Upper lobe of right lung (tissue), 1 donor: ENCODE measurements around the gene BICD1. TPM values are rescaled to one million over a fixed set of nuclear protein-coding genes. Genes with fewer than 3 reads are reported as not detected.
A peak's percentile ranks its signal among the peaks of the same experiment; 100 is the strongest.

Experiments
- ATAC-seq: fragments of 200-7000 bp; cut with Tn5 transposase; one replicate; pipeline ENCODE4 v1.9.1; 2020; ENCODE audit warnings: mild to moderate bottlenecking, moderate library complexity
- DNase-seq: peaks from one replicate; pipeline ENCODE4 v3.0.0-alpha.2; 2020
- H3K27ac ChIP-seq: fragments of 200-600 bp; one replicate; pipeline ENCODE4 v1.8.0; 2022
- H3K27me3 ChIP-seq: fragments of 200-600 bp; one replicate; pipeline ENCODE4 v1.8.0; 2022; ENCODE audit warnings: mild to moderate bottlenecking
- H3K36me3 ChIP-seq: fragments of 200-600 bp; one replicate; pipeline ENCODE4 v1.8.0; 2022
- H3K4me1 ChIP-seq: fragments of 200-600 bp; one replicate; pipeline ENCODE4 v1.8.0; 2022
- H3K4me3 ChIP-seq: fragments of 200-600 bp; one replicate; pipeline ENCODE4 v1.8.0; 2022; ENCODE audit warnings: mild to moderate bottlenecking
- H3K9me3 ChIP-seq: fragments of 200-600 bp; one replicate; pipeline ENCODE4 v1.8.0; 2022
- CTCF ChIP-seq: fragments of 200-600 bp; IDR thresholded peaks from one replicate; pipeline ENCODE4 v1.8.0; 2022; ENCODE audit warnings: antibody characterized with exemption
- intact Hi-C: fragments of 100-400 bp; cut with DNase I; formaldehyde crosslinking; loops from one replicate; pipeline ENCODE4 v1.11.0; 2022
- total RNA-seq: library from RNA; stranded (reverse); fragmentation: NEBNext Ultra II Directional; extraction: Animal tissue kit (Norgen Biotek cat#: 25700); gene quantifications from one replicate; pipeline ENCODE4 v1.2.1, GENCODE V29; 2021
- donor health status: DM: no; HTN: yes; CAD: no; lungs with severe emphysema.

Gene BICD1
- total RNA-seq, 1 donor from 2014 or later = 18.0 TPM

- DNase-seq (no peak), ATAC-seq (no peak)
- Histone ChIP-seq H3K4me3 (no peak overlapping the region), H3K27me3 (no peaks in the 10 kb centered on the region), H3K4me1 (peaks cover 7% of the 10 kb centered on the region), H3K9me3 (no peaks in the 10 kb centered on the region), H3K36me3 (no peaks in the 10 kb centered on the region), H3K27ac (no peak overlapping the region)
- no peak for TF ChIP-seq CTCF
- intact Hi-C loops = no loop called here
Measured at GRCh38 chr12:32110417-32110816, 3.8 kb downstream of the BICD1 start.

GRCh38 chr12:32110942-32111341 lies 4.3 kb downstream of the BICD1 start:
- TF ChIP-seq CTCF = no peak
- intact Hi-C loops = no loop called here
- H3K36me3 ChIP-seq = no peaks in the 10 kb centered on the region

GRCh38 chr12:32115404-32116104 lies 8.9 kb downstream of the BICD1 start:
- ATAC-seq = peak; percentile 87
- Histone ChIP-seq H3K27me3 (no peaks in the 10 kb centered on the region), H3K9me3 (no peaks in the 10 kb centered on the region), H3K27ac (no peak overlapping the region), H3K4me1 (peaks cover 11% of the 10 kb centered on the region), H3K36me3 (no peaks in the 10 kb centered on the region), H3K4me3 (no peak overlapping the region)
- TF ChIP-seq CTCF = no peak
- DNase-seq = peak; percentile 67
- intact Hi-C loops = no loop called here

More at GRCh38 chr12:32110942-32111341, 4.3 kb downstream of the BICD1 start:
- H3K4me1 ChIP-seq = peaks cover 12% of the 10 kb centered on the region
- DNase-seq (no peak), ATAC-seq (no peak)
- H3K27me3 ChIP-seq = no peaks in the 10 kb centered on the region
- H3K9me3 ChIP-seq = no peaks in the 10 kb centered on the region
- H3K4me3 ChIP-seq = no peak overlapping the region
- no peak overlapping the region for H3K27ac ChIP-seq

GRCh38 chr12:32116897-32117296 lies 10.2 kb downstream of the BICD1 start:
- no peak for DNase-seq
- TF ChIP-seq CTCF = no peak
- H3K4me1 ChIP-seq = peaks cover 11% of the 10 kb centered on the region
- ATAC-seq = no peak
- H3K36me3 ChIP-seq = no peaks in the 10 kb centered on the region
- no peak overlapping the region for H3K4me3 ChIP-seq
- intact Hi-C loops = no loop called here
- no peaks in the 10 kb centered on the region for H3K9me3 ChIP-seq
- H3K27ac ChIP-seq = no peak overlapping the region
- no peaks in the 10 kb centered on the region for H3K27me3 ChIP-seq

GRCh38 chr12:32117316-32117715 lies 10.7 kb downstream of the BICD1 start:
- no peak for TF ChIP-seq CTCF
- H3K27me3 ChIP-seq = no peaks in the 10 kb centered on the region
- ATAC-seq (no peak), DNase-seq (no peak)
- no peak overlapping the region for H3K4me3 ChIP-seq
- no peaks in the 10 kb centered on the region for H3K36me3 ChIP-seq
- no peak overlapping the region for H3K27ac ChIP-seq
- intact Hi-C loops = no loop called here
- H3K4me1 ChIP-seq = peaks cover 11% of the 10 kb centered on the region
- no peaks in the 10 kb centered on the region for H3K9me3 ChIP-seq

GRCh38 chr12:32118806-32119205 lies 12.2 kb downstream of the BICD1 start:
- no peak for TF ChIP-seq CTCF
- DNase-seq (no peak), ATAC-seq (no peak)
- Histone ChIP-seq H3K4me3 (no peak overlapping the region), H3K27me3 (no peaks in the 10 kb centered on the region), H3K27ac (no peak overlapping the region), H3K36me3 (no peaks in the 10 kb centered on the region), H3K4me1 (peaks cover 11% of the 10 kb centered on the region), H3K9me3 (no peaks in the 10 kb centered on the region)
- intact Hi-C loops = no loop called here
